Erythroblast (primary cell): ENCODE data around the gene ANKRD39.

Source experiments
- GATA1 ChIP-seq: IDR thresholded peaks from 2 replicates; pipeline ENCODE4 v1.6.1; 2011; ENCODE audit warnings: low read depth, mild to moderate bottlenecking, control low read depth, low read length, moderate library complexity
- POLR2A ChIP-seq: IDR thresholded peaks from 2 replicates; pipeline ENCODE4 v1.6.1; 2011; ENCODE audit warnings: mild to moderate bottlenecking, low read length

DNA sequence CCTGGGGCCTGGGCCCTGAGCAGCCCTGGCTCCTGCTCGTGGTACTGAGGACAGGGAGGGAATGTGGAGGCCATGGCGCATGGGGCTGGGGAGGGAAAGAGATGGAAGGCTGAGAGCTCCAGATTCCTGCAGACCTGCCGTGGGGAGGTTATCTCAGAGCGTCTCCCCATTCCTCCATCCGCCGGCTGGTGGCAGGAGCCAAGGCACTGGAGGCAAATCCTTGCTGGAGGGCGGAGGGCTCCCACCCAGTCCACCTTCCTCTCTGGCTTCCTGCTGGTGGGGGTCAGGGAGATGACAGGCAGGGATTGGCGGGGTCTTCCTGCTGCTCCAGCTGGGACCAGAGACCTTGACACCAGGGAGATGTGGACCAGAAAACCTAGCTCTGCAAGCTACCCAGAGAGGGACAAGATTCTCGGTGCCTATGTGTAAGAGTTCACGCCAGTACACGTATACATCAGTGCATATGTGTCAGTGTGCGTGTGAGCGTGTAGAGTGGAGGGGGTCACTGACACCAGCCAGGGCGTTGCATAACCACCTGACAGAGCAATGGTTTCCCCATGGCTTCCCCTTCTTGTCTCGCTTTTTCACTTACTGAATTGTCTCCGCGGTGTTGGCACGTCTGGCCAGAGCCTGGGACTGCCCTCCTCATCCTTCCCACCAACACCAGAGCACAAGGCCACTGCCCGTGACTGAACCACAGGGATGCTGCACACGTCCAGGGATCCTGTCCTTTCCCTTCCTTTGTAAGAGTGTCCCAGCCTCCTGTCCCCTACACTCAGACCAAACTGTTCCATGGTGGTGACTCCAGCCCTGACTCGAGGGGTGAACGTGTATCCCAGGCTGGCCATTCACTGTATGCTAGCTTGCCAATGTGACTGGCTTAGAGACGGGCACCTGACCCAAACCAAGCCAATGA is 27.9 kb upstream of the ANKRD39 start:
- no peak for TF ChIP-seq POLR2A
- no peak for TF ChIP-seq GATA1
